WTC11 (cell line): Measurements from ENCODE around the gene PSMB11. TPM values are rescaled to one million over a fixed set of nuclear protein-coding genes. Genes with fewer than 3 reads are reported as not detected.

ENCODE experiments used
- ATAC-seq: fragments of 200-7000 bp; cut with Tn5 transposase; 2 replicates; pipeline ENCODE4 v1.10.0; 2021; ENCODE audit warnings: mild to moderate bottlenecking, moderate library complexity
- CTCF ChIA-PET: fragments of 300-600 bp; sonication (Branson Sonifier 250); formaldehyde crosslinking; loops from one replicate; lab custom pipeline; 2021; ENCODE audit warnings: antibody characterized with exemption; lab: Charles Lee
- POLR2A ChIA-PET: fragments of 350-600 bp; sonication (Branson Sonifier 250); formaldehyde crosslinking; loops from one replicate; lab custom pipeline; 2021; ENCODE audit warnings: antibody characterized with exemption; lab: Charles Lee
- DNase-seq: peaks from one replicate; pipeline ENCODE4 v3.0.0; 2021; ENCODE audit warnings: low spot score
- H3K27ac Mint-ChIP-seq: 2 replicates; pipeline ENCODE4 v1.8.0; 2021; ENCODE audit warnings: mixed read lengths
- H3K27me3 Mint-ChIP-seq: 2 replicates; pipeline ENCODE4 v1.8.0; 2021; ENCODE audit warnings: low read depth, mild to moderate bottlenecking, moderate library complexity, mixed read lengths
- H3K36me3 Mint-ChIP-seq: 2 replicates; pipeline ENCODE4 v1.8.0; 2021; ENCODE audit warnings: mixed read lengths
- H3K4me1 Mint-ChIP-seq: 2 replicates; pipeline ENCODE4 v1.8.0; 2022; ENCODE audit warnings: mixed read lengths
- H3K4me3 Mint-ChIP-seq: 2 replicates; pipeline ENCODE4 v1.8.0; 2021; ENCODE audit warnings: mild to moderate bottlenecking, moderate library complexity, mixed read lengths
- H3K9me3 Mint-ChIP-seq: 2 replicates; pipeline ENCODE4 v1.8.0; 2021; ENCODE audit warnings: mixed read lengths
- ATF1 ChIP-seq: sonication (generic); formaldehyde crosslinking; IDR thresholded peaks from 2 replicates; pipeline ENCODE4 v1.8.1; 2023; ENCODE audit warnings: mild to moderate bottlenecking, moderate library complexity, missing genetic modification reagents
- CBFB ChIP-seq: sonication (generic); formaldehyde crosslinking; IDR thresholded peaks from 2 replicates; pipeline ENCODE4 v1.8.1; 2022; ENCODE audit warnings: mild to moderate bottlenecking, low read depth, missing genetic modification reagents
- CREB1 ChIP-seq: sonication (generic); formaldehyde crosslinking; IDR thresholded peaks from 2 replicates; pipeline ENCODE4 v1.8.0; 2023; ENCODE audit warnings: mild to moderate bottlenecking, missing genetic modification reagents
- CREM ChIP-seq: sonication (generic); formaldehyde crosslinking; IDR thresholded peaks from 2 replicates; pipeline ENCODE4 v1.8.1; 2022; ENCODE audit warnings: mild to moderate bottlenecking, missing genetic modification reagents, moderate library complexity
- FOXJ3 ChIP-seq: sonication (generic); formaldehyde crosslinking; IDR thresholded peaks from 2 replicates; pipeline ENCODE4 v1.9.0; 2021; ENCODE audit warnings: missing genetic modification reagents, mild to moderate bottlenecking, borderline replicate concordance
- HMGA2 ChIP-seq: fragments of 250-450 bp; sonication (Bioruptor Pico); IDR thresholded peaks from 2 replicates; pipeline ENCODE4 v1.4.0; 2021; ENCODE audit warnings: mild to moderate bottlenecking, moderate library complexity
- JUN ChIP-seq: sonication (generic); formaldehyde crosslinking; IDR thresholded peaks from 2 replicates; pipeline ENCODE4 v1.8.0; 2023; ENCODE audit warnings: mild to moderate bottlenecking, missing genetic modification reagents
- MXD4 ChIP-seq: fragments of 250-450 bp; sonication (Bioruptor Pico); IDR thresholded peaks from 2 replicates; pipeline ENCODE4 v1.8.0; 2021; ENCODE audit warnings: mild to moderate bottlenecking, moderate library complexity, borderline replicate concordance
- NFYB ChIP-seq: sonication (generic); formaldehyde crosslinking; conservative IDR thresholded peaks from 2 replicates; pipeline ENCODE4 v1.8.0; 2022; ENCODE audit warnings: low read depth, missing genetic modification reagents
- NR1H2 ChIP-seq: sonication (generic); formaldehyde crosslinking; IDR thresholded peaks from 2 replicates; pipeline ENCODE4 v1.9.0; 2021; ENCODE audit warnings: mild to moderate bottlenecking, moderate library complexity, missing genetic modification reagents
- NR3C1 ChIP-seq: sonication (generic); formaldehyde crosslinking; conservative IDR thresholded peaks from 2 replicates; pipeline ENCODE4 v1.8.1; 2023; ENCODE audit warnings: low read depth, mild to moderate bottlenecking, missing genetic modification reagents
- OVOL2 ChIP-seq: fragments of 250-450 bp; sonication (Bioruptor Pico); IDR thresholded peaks from 2 replicates; pipeline ENCODE4 v1.9.0; 2021; ENCODE audit warnings: mild to moderate bottlenecking, borderline replicate concordance
- RELA ChIP-seq: sonication (generic); formaldehyde crosslinking; IDR thresholded peaks from 2 replicates; pipeline ENCODE4 v1.8.1; 2022; ENCODE audit warnings: missing genetic modification reagents, mild to moderate bottlenecking, borderline replicate concordance
- ZBTB21 ChIP-seq: sonication (generic); formaldehyde crosslinking; IDR thresholded peaks from 2 replicates; pipeline ENCODE4 v1.8.1; 2023; ENCODE audit warnings: mild to moderate bottlenecking, missing genetic modification reagents, borderline replicate concordance
- ZNF121 ChIP-seq: sonication (generic); formaldehyde crosslinking; IDR thresholded peaks from 2 replicates; pipeline ENCODE4 v1.8.0; 2023; ENCODE audit warnings: missing genetic modification reagents
- ZNF138 ChIP-seq: sonication (generic); formaldehyde crosslinking; conservative IDR thresholded peaks from 2 replicates; pipeline ENCODE4 v1.8.1; 2022; ENCODE audit warnings: mild to moderate bottlenecking, moderate library complexity, missing genetic modification reagents
- ZNF219 ChIP-seq: sonication (generic); formaldehyde crosslinking; IDR thresholded peaks from 2 replicates; pipeline ENCODE4 v1.8.0; 2023; ENCODE audit warnings: missing genetic modification reagents, mild to moderate bottlenecking, borderline replicate concordance
- ZNF232 ChIP-seq: sonication (generic); formaldehyde crosslinking; IDR thresholded peaks from 2 replicates; pipeline ENCODE4 v1.8.0; 2022; ENCODE audit warnings: mild to moderate bottlenecking, missing genetic modification reagents
- ZNF416 ChIP-seq: fragments of 250-450 bp; sonication (Bioruptor Pico); IDR thresholded peaks from 2 replicates; pipeline ENCODE4 v1.9.0; 2021; ENCODE audit warnings: mild to moderate bottlenecking, inconsistent platforms
- ZNF423 ChIP-seq: fragments of 250-450 bp; sonication (Bioruptor Pico); IDR thresholded peaks from 2 replicates; pipeline ENCODE4 v2.1.2; 2022; ENCODE audit warnings: mild to moderate bottlenecking, moderate library complexity
- total RNA-seq: library from RNA; stranded (reverse); gene quantifications from 3 replicates; pipeline ENCODE4 v1.2.3, GENCODE V29; 2021
- TF ChIP-seq, protein P1 (sequence below): sonication (generic); formaldehyde crosslinking; IDR thresholded peaks from 2 replicates; pipeline ENCODE4 v1.8.1; 2023; ENCODE audit warnings: mild to moderate bottlenecking, missing genetic modification reagents
- TF ChIP-seq, protein P2 (sequence below): sonication (generic); formaldehyde crosslinking; IDR thresholded peaks from 2 replicates; pipeline ENCODE4 v1.8.1; 2023; ENCODE audit warnings: mild to moderate bottlenecking, moderate library complexity, missing genetic modification reagents
- TF ChIP-seq, protein P3 (sequence below): sonication (generic); formaldehyde crosslinking; IDR thresholded peaks from 2 replicates; pipeline ENCODE4 v1.8.1; 2022; ENCODE audit warnings: mild to moderate bottlenecking, missing genetic modification reagents, moderate library complexity, borderline replicate concordance
- TF ChIP-seq, protein P4 (sequence below): fragments of 250-450 bp; sonication (Bioruptor Pico); IDR thresholded peaks from 2 replicates; pipeline ENCODE4 v1.8.0; 2021; ENCODE audit warnings: mild to moderate bottlenecking
- TF ChIP-seq, protein P5 (sequence below): sonication (generic); formaldehyde crosslinking; IDR thresholded peaks from 2 replicates; pipeline ENCODE4 v1.8.1; 2022; ENCODE audit warnings: low read depth, missing genetic modification reagents, borderline replicate concordance
- TF ChIP-seq, protein P6 (sequence below): fragments of 250-450 bp; sonication (Bioruptor Pico); IDR thresholded peaks from 2 replicates; pipeline ENCODE4 v1.9.0; 2021; ENCODE audit warnings: moderate library complexity, mild to moderate bottlenecking, inconsistent platforms, borderline replicate concordance
- TF ChIP-seq, protein P7 (sequence below): fragments of 250-450 bp; sonication (Bioruptor Pico); IDR thresholded peaks from 2 replicates; pipeline ENCODE4 v2.1.2; 2022; ENCODE audit warnings: mild to moderate bottlenecking, moderate library complexity

The PSMB11 gene
- total RNA-seq, 1 experiment from 2014 or later = not detected

DNA sequence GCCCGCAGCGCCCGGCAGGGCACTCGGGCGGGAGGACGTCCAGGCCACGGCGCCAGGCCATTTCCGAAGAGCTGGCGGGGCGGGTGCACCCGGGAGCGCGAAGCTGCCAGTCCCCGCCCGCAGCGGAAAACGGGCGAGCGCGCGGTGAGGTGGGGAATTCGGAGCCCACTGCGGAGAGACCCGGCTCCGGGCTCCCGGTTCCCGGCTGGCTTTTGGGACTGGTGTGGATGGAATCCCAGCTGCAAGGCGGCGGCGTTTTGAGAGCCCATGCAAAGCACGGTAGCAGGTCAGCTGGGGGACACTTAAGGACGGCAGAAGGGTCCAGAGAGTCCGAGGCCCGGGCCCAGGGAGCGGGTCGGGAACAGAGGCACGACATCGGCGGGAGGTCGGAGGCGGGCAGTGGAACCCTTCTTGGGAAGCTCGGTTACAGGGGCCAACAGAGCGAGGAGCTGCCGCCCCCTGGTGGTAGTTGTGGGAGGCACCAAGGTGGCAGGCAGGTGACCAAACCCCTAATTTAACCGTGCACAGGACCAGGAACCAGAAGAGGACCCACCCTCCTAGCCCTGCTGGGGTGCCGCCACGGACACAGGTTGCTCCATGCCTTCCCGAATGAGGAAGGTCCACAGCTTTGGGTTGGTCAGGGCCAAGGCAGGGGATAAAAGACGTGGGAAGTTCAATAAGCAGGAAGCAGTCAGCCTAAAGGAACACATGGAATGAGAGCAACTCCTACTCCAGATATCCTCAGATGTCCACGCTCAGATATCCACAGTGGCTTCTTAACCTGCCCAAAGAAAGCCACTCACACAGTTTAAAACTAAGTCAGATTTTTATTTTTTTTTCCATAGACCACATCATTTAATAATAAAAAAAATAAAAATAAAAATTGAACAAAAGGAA is 16.0 kb downstream of the PSMB11 start:
- H3K27ac Mint-ChIP-seq = peak overlapping the region; percentile 91
- H3K9me3 Mint-ChIP-seq = no peaks in the 10 kb centered on the region
- H3K36me3 Mint-ChIP-seq = peaks cover 29% of the 10 kb centered on the region
- peaks cover 12% of the 10 kb centered on the region for H3K4me1 Mint-ChIP-seq
- peaks cover 5% of the 10 kb centered on the region; the same call in 1 of the 2 replicates for H3K27me3 Mint-ChIP-seq
- POLR2A ChIA-PET = interaction anchor here (0.6 to 2.6 kb wide), 15 partner anchors 10 to 129 kb away, joined by 3 to 13 read pairs (median 6); partner anchors contain the start of genes ACIN1, AJUBA, C14orf119 and PRMT5
- ATAC-seq = peak; percentile 66
- peak; percentile 96 for DNase-seq
- CTCF ChIA-PET = interaction anchor here (0.5 to 8.8 kb wide), 46 partner anchors 10 to 1614 kb away, joined by 3 to 224 read pairs (median 5); partner anchors contain the start of genes ACIN1, AJUBA, C14orf119 and HAUS4
- H3K4me3 Mint-ChIP-seq = peak overlapping the region; percentile 83
- TF ChIP-seq MXD4 (CRISPR knock-in tag) = no peak
- TF ChIP-seq, protein P1, sequence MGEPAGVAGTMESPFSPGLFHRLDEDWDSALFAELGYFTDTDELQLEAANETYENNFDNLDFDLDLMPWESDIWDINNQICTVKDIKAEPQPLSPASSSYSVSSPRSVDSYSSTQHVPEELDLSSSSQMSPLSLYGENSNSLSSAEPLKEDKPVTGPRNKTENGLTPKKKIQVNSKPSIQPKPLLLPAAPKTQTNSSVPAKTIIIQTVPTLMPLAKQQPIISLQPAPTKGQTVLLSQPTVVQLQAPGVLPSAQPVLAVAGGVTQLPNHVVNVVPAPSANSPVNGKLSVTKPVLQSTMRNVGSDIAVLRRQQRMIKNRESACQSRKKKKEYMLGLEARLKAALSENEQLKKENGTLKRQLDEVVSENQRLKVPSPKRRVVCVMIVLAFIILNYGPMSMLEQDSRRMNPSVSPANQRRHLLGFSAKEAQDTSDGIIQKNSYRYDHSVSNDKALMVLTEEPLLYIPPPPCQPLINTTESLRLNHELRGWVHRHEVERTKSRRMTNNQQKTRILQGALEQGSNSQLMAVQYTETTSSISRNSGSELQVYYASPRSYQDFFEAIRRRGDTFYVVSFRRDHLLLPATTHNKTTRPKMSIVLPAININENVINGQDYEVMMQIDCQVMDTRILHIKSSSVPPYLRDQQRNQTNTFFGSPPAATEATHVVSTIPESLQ (CRISPR knock-in tag) = no peak
- no peak for TF ChIP-seq ZNF138
- TF ChIP-seq, protein P2, sequence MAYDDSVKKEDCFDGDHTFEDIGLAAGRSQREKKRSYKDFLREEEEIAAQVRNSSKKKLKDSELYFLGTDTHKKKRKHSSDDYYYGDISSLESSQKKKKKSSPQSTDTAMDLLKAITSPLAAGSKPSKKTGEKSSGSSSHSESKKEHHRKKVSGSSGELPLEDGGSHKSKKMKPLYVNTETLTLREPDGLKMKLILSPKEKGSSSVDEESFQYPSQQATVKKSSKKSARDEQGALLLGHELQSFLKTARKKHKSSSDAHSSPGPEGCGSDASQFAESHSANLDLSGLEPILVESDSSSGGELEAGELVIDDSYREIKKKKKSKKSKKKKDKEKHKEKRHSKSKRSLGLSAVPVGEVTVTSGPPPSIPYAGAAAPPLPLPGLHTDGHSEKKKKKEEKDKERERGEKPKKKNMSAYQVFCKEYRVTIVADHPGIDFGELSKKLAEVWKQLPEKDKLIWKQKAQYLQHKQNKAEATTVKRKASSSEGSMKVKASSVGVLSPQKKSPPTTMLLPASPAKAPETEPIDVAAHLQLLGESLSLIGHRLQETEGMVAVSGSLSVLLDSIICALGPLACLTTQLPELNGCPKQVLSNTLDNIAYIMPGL (CRISPR knock-in tag) = 0 out of 2 replicates have a peak, but pooled peaks have one; percentile 55
- TF ChIP-seq JUN = no peak
- TF ChIP-seq CBFB (CRISPR knock-in tag) = no peak
- no peak for TF ChIP-seq FOXJ3
- TF ChIP-seq ZNF219 = no peak
- no peak for TF ChIP-seq ZNF232 (CRISPR knock-in tag)
- TF ChIP-seq, protein P3, sequence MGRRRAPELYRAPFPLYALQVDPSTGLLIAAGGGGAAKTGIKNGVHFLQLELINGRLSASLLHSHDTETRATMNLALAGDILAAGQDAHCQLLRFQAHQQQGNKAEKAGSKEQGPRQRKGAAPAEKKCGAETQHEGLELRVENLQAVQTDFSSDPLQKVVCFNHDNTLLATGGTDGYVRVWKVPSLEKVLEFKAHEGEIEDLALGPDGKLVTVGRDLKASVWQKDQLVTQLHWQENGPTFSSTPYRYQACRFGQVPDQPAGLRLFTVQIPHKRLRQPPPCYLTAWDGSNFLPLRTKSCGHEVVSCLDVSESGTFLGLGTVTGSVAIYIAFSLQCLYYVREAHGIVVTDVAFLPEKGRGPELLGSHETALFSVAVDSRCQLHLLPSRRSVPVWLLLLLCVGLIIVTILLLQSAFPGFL (CRISPR knock-in tag) = peak; percentile 67; the same call in 1 of the 2 replicates
- 0 out of 2 replicates have a peak, but pooled peaks have one; percentile 19 for TF ChIP-seq OVOL2 (CRISPR knock-in tag)
- TF ChIP-seq, protein P4, sequence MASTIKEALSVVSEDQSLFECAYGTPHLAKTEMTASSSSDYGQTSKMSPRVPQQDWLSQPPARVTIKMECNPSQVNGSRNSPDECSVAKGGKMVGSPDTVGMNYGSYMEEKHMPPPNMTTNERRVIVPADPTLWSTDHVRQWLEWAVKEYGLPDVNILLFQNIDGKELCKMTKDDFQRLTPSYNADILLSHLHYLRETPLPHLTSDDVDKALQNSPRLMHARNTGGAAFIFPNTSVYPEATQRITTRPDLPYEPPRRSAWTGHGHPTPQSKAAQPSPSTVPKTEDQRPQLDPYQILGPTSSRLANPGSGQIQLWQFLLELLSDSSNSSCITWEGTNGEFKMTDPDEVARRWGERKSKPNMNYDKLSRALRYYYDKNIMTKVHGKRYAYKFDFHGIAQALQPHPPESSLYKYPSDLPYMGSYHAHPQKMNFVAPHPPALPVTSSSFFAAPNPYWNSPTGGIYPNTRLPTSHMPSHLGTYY = peak; percentile 7; the same call in 1 of the 2 replicates
- no peak for TF ChIP-seq RELA (CRISPR knock-in tag)
- no peak for TF ChIP-seq ZBTB21 (CRISPR knock-in tag)
- TF ChIP-seq NR3C1 = no peak
- no peak for TF ChIP-seq HMGA2
- TF ChIP-seq ATF1 (CRISPR knock-in tag) = no peak
- 0 out of 2 replicates have a peak, but pooled peaks have one; percentile 25 for TF ChIP-seq CREM (CRISPR knock-in tag)
- no peak for TF ChIP-seq NFYB (CRISPR knock-in tag)
- no peak for TF ChIP-seq CREB1
- TF ChIP-seq ZNF423 (CRISPR knock-in tag) = no peak
- TF ChIP-seq ZNF121 (CRISPR knock-in tag) = peak; percentile 90
- TF ChIP-seq ZNF416 (CRISPR knock-in tag) = peak; percentile 16; the same call in 1 of the 2 replicates
- TF ChIP-seq, protein P5, sequence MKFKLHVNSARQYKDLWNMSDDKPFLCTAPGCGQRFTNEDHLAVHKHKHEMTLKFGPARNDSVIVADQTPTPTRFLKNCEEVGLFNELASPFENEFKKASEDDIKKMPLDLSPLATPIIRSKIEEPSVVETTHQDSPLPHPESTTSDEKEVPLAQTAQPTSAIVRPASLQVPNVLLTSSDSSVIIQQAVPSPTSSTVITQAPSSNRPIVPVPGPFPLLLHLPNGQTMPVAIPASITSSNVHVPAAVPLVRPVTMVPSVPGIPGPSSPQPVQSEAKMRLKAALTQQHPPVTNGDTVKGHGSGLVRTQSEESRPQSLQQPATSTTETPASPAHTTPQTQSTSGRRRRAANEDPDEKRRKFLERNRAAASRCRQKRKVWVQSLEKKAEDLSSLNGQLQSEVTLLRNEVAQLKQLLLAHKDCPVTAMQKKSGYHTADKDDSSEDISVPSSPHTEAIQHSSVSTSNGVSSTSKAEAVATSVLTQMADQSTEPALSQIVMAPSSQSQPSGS (CRISPR knock-in tag) = no peak
- no peak for TF ChIP-seq NR1H2
- TF ChIP-seq, protein P6, sequence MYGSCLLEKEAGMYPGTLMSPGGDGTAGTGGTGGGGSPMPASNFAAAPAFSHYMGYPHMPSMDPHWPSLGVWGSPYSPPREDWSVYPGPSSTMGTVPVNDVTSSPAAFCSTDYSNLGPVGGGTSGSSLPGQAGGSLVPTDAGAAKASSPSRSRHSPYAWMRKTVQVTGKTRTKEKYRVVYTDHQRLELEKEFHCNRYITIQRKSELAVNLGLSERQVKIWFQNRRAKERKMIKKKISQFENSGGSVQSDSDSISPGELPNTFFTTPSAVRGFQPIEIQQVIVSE (CRISPR knock-in tag) = no peak
- TF ChIP-seq, protein P7, sequence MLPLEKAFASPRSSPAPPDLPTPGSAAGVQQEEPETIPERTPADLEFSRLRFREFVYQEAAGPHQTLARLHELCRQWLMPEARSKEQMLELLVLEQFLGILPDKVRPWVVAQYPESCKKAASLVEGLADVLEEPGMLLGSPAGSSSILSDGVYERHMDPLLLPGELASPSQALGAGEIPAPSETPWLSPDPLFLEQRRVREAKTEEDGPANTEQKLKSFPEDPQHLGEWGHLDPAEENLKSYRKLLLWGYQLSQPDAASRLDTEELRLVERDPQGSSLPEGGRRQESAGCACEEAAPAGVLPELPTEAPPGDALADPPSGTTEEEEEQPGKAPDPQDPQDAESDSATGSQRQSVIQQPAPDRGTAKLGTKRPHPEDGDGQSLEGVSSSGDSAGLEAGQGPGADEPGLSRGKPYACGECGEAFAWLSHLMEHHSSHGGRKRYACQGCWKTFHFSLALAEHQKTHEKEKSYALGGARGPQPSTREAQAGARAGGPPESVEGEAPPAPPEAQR (CRISPR knock-in tag) = no peak
